GM10266 (cell line): ENCODE data around the gene PLCB4.

Source experiments
- DNase-seq: peaks from one replicate; pipeline ENCODE4 v3.0.0; 2012; ENCODE audit errors: extremely low spot score
- TF ChIP-seq, protein P1 (sequence below): IDR thresholded peaks from 2 replicates; pipeline ENCODE4 v1.5.1; 2012; ENCODE audit warnings: mild to moderate bottlenecking, low read depth; ENCODE audit not compliant: control insufficient read depth, insufficient read depth; ENCODE audit errors: missing control alignments

Gene PLCB4

DNA sequence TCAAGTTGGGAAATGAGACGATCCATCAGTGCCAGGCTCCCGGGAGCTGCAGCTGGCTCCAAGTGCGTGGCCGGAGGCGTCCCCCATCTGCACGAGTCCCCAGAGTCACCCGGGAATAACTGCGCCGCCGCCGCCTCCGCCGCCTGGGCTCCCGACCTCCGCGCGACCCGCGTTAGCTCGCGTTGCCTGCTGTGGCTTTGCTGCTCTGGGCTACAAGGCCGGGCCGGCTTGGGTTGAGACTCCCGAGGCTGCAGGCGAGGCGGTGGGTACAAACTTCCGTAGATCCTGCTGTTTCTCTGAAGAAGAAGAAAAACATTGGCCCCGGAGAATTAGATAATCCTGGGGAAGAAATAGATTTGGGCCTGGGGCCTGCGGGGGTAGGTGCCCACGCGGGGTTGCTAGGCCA lies 438.1 kb downstream of the PLCB4 start:
- TF ChIP-seq, protein P1, sequence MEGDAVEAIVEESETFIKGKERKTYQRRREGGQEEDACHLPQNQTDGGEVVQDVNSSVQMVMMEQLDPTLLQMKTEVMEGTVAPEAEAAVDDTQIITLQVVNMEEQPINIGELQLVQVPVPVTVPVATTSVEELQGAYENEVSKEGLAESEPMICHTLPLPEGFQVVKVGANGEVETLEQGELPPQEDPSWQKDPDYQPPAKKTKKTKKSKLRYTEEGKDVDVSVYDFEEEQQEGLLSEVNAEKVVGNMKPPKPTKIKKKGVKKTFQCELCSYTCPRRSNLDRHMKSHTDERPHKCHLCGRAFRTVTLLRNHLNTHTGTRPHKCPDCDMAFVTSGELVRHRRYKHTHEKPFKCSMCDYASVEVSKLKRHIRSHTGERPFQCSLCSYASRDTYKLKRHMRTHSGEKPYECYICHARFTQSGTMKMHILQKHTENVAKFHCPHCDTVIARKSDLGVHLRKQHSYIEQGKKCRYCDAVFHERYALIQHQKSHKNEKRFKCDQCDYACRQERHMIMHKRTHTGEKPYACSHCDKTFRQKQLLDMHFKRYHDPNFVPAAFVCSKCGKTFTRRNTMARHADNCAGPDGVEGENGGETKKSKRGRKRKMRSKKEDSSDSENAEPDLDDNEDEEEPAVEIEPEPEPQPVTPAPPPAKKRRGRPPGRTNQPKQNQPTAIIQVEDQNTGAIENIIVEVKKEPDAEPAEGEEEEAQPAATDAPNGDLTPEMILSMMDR = no peak
- no peak for DNase-seq

DNA sequence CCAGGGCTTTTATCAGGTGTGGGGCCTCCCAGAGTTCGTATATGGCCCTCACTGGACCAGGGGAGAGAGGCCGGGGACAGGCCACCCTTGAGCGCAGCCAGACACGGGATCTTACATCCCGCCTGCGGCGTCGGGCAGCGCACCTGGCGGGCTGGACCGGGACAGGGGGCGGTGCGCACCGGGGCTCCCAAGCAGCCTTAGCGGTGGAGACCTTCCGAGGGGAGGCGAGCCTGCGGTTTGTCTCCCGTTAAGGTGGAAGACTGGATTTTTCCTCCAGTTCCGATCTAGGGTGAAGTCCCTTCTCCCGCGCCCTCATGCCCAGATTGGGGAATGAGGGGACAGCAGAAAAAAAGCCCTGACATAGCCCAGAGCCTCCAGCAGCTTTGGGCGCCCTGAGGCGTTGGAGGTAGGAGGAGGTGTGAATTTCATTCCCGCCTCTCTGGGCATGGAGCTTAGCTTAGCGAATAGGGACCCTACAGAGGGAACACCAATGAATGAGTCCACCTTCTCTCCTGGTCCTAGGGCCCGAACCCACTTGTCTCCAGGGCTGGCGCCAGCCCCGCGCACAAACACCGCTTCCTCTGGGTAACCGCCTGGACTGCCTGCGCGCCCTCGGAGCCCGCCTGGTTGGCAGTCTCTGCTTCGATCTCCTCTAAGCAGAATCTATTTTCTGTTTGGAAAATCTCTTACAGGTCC lies 438.8 kb downstream of the PLCB4 start:
- no peak for DNase-seq
- TF ChIP-seq, protein P1 = no peak

DNA sequence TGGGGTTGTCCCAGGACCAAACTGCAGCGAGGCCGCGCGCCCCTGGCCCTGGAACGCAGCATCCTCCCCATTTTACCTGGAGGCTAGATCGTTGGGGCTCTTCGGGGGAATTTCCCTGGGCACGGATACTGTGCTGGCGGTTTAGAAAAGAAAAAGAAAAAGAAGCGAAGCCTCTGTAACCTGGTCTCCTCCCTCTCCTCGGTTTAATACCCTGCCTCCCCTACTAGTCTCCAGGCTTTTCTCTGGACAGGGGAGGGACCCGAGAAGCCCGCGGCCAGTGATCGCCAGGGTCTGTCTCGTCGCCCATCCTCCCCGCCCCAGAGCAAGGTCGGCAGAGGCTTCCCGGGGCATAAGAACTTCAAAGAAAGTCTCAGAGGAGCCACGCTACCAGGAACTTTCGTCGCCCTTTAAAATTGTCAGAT lies 439.4 kb downstream of the PLCB4 start:
- TF ChIP-seq, protein P1 = no peak
- DNase-seq = no peak

DNA sequence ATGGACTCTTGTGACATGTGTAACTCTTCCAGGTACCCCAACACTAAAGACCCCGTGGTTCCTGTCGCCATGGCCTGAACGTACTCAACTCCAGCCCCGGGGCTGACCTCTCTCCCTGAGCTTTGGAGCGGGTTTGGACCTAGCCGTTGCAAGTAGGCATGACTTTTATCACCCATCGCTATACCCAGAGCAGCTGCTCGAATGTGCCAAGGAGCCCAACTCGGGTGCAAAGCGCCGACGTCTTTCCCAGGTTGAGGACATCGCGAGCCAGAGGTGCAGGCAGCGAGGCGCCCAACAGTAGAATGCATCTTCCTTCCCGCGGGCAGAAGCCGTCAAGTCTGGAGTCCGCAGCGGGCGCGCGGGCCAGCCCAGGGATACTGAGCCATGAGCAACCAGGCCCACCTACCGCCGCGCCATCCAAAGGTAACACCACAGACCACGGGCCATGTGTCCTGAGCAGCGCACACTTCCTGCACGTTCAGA lies 439.9 kb downstream of the PLCB4 start:
- no peak for DNase-seq
- TF ChIP-seq, protein P1 = no peak

DNA sequence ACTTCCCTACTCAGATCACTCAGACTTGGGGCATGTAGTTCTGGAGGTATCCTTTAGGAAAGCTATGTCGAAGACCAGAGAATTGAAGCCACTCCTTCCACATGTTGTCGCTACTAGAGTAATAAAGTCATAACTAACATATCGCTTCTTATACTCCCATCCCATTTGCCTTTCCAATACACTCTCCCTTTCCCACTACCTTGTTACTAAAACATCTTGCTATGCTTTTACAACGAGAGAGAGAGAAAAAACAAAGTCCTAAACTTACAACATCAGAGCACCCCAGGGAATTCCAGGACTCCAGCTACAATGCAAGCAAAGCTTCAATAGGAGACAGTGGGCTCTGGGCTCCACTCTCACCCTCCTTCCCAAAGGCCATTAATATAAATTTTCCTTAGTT lies 440.4 kb downstream of the PLCB4 start:
- no peak for DNase-seq
- TF ChIP-seq, protein P1 = no peak

DNA sequence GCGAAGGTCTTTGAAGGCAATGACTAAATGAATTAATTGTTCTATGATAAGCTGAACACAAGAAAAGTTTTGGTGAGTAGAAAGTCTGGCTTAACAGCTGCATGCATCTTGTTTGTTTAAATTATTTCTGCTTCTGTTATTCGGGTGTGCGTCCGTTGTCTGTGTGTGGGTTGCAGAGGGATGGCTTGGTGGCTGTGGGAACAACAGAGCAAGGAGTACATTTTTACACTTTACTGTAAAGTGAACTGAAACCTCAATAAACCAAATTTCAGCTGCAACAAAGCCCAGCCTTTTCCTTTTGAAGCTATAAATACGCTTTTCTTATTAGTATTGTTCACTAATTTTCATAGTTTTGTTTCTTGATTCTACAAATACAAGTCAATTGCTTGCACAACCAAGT lies 442.0 kb downstream of the PLCB4 start:
- TF ChIP-seq, protein P1 = no peak
- DNase-seq = no peak

DNA sequence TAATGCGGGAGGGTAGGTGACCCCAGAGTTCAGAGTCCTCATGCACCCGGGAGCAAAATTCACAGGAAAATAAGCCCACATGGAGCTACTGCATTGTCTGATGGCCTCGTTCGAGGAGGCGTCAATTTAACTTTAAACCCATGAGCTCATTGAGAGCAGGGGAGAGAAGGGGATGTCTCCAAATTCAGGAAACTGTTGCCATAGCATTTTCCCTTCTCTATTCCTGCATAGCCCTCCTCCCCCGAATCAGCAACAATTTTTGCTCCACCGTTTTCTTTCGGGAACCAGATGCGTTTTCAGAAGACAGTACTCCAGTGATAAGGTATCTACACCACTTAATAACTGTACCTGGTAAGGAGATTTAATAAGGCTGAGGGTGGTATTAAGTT lies 445.2 kb downstream of the PLCB4 start:
- TF ChIP-seq, protein P1 = no peak
- no peak for DNase-seq
